ENCODE data around the gene RNASE11. TPM values are rescaled to one million over a fixed set of nuclear protein-coding genes. Genes with fewer than 3 reads are reported as not detected.

Gene RNASE11
- polyA plus RNA-seq, 2 of the 4 experiments (the other 2 are of a cell fraction): not detected

DNA sequence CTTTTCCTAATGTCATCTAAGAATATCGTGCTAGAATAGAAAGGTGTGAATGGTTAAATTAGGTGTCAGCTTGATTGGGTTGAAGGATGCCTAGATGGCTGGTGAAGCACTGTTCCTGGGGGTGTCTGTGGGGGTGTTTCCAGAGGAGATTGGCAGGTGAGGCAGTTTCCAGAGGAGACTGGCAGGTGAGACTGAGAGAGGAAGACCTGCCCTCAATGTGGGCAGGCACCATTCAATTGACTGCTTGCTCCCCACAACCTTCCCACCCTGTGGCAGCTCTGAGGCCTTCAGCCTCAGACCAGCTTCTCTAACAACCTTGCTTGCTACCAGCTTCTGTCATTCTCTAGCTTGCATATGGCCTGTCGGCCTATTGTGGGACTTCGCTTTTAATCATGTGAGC lies 36.2 kb downstream of the RNASE11 start (continued):
- TF ChIP-seq, protein P1, sequence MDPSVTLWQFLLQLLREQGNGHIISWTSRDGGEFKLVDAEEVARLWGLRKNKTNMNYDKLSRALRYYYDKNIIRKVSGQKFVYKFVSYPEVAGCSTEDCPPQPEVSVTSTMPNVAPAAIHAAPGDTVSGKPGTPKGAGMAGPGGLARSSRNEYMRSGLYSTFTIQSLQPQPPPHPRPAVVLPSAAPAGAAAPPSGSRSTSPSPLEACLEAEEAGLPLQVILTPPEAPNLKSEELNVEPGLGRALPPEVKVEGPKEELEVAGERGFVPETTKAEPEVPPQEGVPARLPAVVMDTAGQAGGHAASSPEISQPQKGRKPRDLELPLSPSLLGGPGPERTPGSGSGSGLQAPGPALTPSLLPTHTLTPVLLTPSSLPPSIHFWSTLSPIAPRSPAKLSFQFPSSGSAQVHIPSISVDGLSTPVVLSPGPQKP (IDR thresholded peaks at IDR 0.05; ENCODE audit: low read depth, low read length): no peak
- TF ChIP-seq, protein P2, sequence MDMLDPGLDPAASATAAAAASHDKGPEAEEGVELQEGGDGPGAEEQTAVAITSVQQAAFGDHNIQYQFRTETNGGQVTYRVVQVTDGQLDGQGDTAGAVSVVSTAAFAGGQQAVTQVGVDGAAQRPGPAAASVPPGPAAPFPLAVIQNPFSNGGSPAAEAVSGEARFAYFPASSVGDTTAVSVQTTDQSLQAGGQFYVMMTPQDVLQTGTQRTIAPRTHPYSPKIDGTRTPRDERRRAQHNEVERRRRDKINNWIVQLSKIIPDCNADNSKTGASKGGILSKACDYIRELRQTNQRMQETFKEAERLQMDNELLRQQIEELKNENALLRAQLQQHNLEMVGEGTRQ (IDR thresholded peaks at IDR 0.05): no peak
- TF ChIP-seq, protein P3, sequence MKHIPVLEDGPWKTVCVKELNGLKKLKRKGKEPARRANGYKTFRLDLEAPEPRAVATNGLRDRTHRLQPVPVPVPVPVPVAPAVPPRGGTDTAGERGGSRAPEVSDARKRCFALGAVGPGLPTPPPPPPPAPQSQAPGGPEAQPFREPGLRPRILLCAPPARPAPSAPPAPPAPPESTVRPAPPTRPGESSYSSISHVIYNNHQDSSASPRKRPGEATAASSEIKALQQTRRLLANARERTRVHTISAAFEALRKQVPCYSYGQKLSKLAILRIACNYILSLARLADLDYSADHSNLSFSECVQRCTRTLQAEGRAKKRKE (CRISPR knock-in tag; IDR thresholded peaks at IDR 0.05; ENCODE audit: low read depth): no peak
- no peak for TF ChIP-seq CEBPB (IDR thresholded peaks at IDR 0.05)
- TF ChIP-seq HEYL (CRISPR knock-in tag; IDR thresholded peaks at IDR 0.05): no peak
- no peak for TF ChIP-seq GATA3 (IDR thresholded peaks at IDR 0.05; ENCODE audit: borderline replicate concordance)

DNA sequence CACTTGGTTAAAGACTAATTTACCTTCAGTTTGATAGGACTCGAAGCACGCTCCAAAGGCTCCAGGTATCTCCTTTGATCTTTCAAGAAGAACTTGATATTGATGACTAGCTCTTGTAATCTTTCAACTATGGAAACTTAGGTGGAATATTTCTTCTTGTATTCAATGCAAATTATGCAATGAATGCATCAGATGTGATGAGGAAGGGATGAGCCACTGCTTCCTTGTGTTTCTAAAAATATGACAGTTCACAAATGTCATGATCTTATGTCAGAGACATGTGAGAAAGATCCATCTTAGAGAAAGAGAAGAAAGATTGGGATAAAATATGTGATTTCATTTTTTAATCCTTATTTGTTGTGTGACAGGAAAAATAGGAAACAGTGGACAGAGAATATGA lies 36.9 kb downstream of the RNASE11 start:
- DNase-seq (ENCODE audit: low read depth in 1 of 2, low spot score in 1 of 2) (no peak), ATAC-seq (no peak), FAIRE-seq (no peak)
- no peak overlapping the region for H3K27ac ChIP-seq
- H3K4me3 ChIP-seq: no peak overlapping the region
- no peaks in the 10 kb centered on the region for H3K4me1 ChIP-seq
- TF ChIP-seq PHF8 (IDR thresholded peaks at IDR 0.05; ENCODE audit: borderline replicate concordance, low read depth) (no peak), POLR2AphosphoS2 (conservative IDR thresholded peaks at IDR 0.05; ENCODE audit: low read length) (no peak), MYC (IDR thresholded peaks at IDR 0.05; ENCODE audit: borderline replicate concordance, low read length) (no peak), MAFK (IDR thresholded peaks at IDR 0.05; ENCODE audit: partially characterized antibody) (no peak), GATA3 (IDR thresholded peaks at IDR 0.05; ENCODE audit: borderline replicate concordance) (no peak), MAZ (IDR thresholded peaks at IDR 0.05; ENCODE audit: borderline replicate concordance, low read depth, low read length) (no peak), HEYL (CRISPR knock-in tag; IDR thresholded peaks at IDR 0.05) (no peak), RNF2 (IDR thresholded peaks at IDR 0.05; ENCODE audit: borderline replicate concordance, low read depth) (no peak), SMC3 (IDR thresholded peaks at IDR 0.05) (no peak), CBX8 (IDR thresholded peaks at IDR 0.05) (no peak), ZC3H11A (IDR thresholded peaks at IDR 0.05) (no peak), FOSB (CRISPR knock-in tag; IDR thresholded peaks at IDR 0.05) (no peak), EP300 (IDR thresholded peaks at IDR 0.05) (no peak), ZFP36 (IDR thresholded peaks at IDR 0.05; ENCODE audit: borderline replicate concordance, partially characterized antibody) (no peak), HDAC2 (IDR thresholded peaks at IDR 0.05) (no peak)
- TF ChIP-seq, protein P4, sequence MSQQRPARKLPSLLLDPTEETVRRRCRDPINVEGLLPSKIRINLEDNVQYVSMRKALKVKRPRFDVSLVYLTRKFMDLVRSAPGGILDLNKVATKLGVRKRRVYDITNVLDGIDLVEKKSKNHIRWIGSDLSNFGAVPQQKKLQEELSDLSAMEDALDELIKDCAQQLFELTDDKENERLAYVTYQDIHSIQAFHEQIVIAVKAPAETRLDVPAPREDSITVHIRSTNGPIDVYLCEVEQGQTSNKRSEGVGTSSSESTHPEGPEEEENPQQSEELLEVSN (IDR thresholded peaks at IDR 0.05; ENCODE audit: borderline replicate concordance, low read depth): no peak
- TF ChIP-seq, protein P5, sequence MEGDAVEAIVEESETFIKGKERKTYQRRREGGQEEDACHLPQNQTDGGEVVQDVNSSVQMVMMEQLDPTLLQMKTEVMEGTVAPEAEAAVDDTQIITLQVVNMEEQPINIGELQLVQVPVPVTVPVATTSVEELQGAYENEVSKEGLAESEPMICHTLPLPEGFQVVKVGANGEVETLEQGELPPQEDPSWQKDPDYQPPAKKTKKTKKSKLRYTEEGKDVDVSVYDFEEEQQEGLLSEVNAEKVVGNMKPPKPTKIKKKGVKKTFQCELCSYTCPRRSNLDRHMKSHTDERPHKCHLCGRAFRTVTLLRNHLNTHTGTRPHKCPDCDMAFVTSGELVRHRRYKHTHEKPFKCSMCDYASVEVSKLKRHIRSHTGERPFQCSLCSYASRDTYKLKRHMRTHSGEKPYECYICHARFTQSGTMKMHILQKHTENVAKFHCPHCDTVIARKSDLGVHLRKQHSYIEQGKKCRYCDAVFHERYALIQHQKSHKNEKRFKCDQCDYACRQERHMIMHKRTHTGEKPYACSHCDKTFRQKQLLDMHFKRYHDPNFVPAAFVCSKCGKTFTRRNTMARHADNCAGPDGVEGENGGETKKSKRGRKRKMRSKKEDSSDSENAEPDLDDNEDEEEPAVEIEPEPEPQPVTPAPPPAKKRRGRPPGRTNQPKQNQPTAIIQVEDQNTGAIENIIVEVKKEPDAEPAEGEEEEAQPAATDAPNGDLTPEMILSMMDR (IDR thresholded peaks at IDR 0.05): no peak
- TF ChIP-seq, protein P6, sequence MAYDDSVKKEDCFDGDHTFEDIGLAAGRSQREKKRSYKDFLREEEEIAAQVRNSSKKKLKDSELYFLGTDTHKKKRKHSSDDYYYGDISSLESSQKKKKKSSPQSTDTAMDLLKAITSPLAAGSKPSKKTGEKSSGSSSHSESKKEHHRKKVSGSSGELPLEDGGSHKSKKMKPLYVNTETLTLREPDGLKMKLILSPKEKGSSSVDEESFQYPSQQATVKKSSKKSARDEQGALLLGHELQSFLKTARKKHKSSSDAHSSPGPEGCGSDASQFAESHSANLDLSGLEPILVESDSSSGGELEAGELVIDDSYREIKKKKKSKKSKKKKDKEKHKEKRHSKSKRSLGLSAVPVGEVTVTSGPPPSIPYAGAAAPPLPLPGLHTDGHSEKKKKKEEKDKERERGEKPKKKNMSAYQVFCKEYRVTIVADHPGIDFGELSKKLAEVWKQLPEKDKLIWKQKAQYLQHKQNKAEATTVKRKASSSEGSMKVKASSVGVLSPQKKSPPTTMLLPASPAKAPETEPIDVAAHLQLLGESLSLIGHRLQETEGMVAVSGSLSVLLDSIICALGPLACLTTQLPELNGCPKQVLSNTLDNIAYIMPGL (CRISPR knock-in tag; IDR thresholded peaks at IDR 0.05; ENCODE audit: borderline replicate concordance): no peak
- TF ChIP-seq, protein P7, sequence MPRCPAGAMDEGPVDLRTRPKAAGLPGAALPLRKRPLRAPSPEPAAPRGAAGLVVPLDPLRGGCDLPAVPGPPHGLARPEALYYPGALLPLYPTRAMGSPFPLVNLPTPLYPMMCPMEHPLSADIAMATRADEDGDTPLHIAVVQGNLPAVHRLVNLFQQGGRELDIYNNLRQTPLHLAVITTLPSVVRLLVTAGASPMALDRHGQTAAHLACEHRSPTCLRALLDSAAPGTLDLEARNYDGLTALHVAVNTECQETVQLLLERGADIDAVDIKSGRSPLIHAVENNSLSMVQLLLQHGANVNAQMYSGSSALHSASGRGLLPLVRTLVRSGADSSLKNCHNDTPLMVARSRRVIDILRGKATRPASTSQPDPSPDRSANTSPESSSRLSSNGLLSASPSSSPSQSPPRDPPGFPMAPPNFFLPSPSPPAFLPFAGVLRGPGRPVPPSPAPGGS (IDR thresholded peaks at IDR 0.05): no peak
- WGBS (ENCODE audit: missing lambda C conversion rate): 83% methylated on average over 2 of the region's 2 CpGs
- no peaks in the 10 kb centered on the region for H3K9me3 ChIP-seq
- POLR2A ChIA-PET: no interaction called here
- CTCF ChIA-PET: no interaction called here
- no peak overlapping the region for H3K4me2 ChIP-seq

Measured in A549 (cell line).